Activated CD4-positive, alpha-beta T cell treated with anti-CD3 and anti-CD28 coated beads, Interleukin-2, Interleukin-6, amounts not matched to agents 100 ng/mL and 50 ng/mL, durations not matched to agents 16 hours and 8 hours (primary cell): Measurements from ENCODE around the gene SLC26A8.
"Not testable (repeated sequence)": the region's sequence is repeated elsewhere in the genome, so short reads cannot be mapped to it uniquely, and the experiment has no call there.

Experiments
- DNase-seq: peaks from one replicate; pipeline ENCODE4 v3.0.0-alpha.2; 2020

SLC26A8 gene

GRCh38 chr6:35984701-35985100 is 39.7 kb downstream of the SLC26A8 start:
- DNase-seq: no peak

DNA sequence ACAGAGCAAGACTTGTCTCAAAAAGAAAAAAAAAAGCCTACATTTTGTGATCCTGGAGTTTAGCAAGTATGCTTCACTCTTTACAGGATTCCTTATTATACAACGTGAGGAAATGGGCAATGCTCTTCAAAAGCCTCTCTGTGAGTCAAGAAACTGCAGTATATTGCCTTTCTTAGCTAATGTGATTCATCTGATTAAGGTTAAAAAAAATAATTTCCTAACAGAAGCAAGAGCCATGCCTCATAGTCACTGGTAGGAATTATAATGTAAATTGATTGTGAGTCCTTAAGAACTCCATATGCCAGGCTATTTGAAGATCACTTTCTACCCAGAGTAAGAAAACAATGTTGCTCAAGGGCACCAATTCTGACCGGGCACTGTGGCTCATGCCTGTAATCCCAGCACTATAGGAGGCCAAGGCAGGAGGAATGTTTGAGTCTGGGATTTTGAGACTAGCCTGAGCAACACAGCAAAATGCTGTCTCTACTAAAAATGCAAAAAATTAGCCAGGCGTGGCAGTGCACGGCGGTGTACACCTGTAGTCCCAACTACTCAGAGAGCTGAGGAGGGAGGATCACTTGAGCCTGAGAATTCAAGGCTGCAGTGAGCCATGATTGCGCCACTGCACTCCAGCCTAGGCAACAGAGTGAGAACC is 43.3 kb downstream of the SLC26A8 start:
- no peak for DNase-seq

- not testable (repeated sequence) for DNase-seq
These were observed 44.3 kb downstream of the SLC26A8 start for GRCh38 chr6:35980126-35980525.

DNA sequence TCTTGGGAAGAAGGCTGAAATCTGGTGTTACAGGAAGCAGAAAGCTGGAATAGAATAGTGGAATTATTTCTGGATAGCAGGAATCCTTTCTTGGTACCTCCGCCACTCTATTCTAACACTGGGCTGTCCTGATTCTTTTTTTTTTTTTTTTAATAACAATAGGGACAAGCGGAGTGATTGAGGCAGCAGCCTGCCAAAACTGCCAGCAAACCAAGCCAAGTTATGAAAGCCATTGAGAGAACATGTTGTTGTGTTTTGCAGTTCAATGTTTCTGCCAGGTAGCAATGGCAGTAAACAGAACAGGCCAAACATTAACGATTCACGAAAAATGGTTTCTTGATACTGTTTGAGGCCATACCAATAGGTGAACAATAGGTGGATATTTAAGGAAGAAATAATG is 47.1 kb downstream of the SLC26A8 start:
- no peak for DNase-seq

GRCh38 chr6:35973670-35974222 is 50.7 kb downstream of the SLC26A8 start:
- peak; percentile 87 for DNase-seq

- no peak for DNase-seq
These were observed 51.7 kb downstream of the SLC26A8 start for GRCh38 chr6:35972471-35973367.

GRCh38 chr6:35970181-35970580 is 54.3 kb downstream of the SLC26A8 start:
- DNase-seq: no peak

- no peak for DNase-seq
These were observed 54.8 kb downstream of the SLC26A8 start for GRCh38 chr6:35969646-35970045.

DNA sequence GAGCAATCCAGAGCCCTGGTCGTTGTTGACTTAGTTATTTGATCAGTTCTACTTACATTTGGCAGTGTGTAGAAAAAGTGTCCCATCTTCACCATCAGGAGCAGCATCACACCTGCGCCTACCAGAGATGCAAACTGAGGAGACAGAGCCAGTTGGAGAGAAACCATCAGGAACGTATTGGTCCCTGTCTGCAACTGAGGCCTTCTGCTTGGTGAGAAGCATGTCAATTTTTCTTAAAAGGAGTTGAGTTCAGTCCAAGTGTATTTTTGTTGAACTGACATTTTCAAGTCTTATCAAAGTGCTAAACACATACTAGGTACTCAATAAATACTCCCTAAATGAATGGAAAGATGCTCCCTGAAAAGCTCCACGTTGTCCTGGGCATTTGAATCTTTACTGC is 55.6 kb downstream of the SLC26A8 start:
- no peak for DNase-seq

DNA sequence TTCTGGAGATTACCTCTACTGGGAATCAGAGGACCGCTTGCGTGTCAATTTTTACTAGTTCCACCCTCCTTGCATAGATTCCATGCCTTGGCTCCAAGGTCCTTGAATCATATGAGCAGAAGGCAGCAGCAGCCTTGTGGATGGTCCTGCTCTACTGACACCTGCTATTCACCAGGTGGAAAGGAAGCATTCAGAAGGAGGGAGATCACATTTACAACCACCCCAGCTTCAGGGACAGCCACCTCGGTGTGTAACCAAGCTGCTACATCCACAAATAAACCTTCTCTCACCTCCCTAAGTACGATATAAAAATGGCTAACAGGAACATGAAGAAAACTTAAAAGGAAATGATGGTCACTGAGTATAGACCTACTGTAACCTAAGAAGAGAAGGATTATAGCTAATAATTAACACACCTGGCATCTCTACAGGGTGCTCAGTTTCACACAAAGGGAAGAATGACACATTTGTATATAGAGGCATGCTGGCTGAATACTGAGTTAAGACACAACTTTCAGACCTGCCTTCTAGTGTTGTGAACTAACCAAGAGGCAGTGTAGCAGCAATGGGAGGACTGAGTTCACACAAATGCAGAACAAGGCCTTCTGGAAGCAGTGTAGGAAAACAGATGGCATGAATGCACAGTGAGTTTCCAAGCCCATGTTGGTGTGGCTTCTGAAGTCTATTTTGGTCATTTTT is 57.2 kb downstream of the SLC26A8 start:
- no peak for DNase-seq

DNA sequence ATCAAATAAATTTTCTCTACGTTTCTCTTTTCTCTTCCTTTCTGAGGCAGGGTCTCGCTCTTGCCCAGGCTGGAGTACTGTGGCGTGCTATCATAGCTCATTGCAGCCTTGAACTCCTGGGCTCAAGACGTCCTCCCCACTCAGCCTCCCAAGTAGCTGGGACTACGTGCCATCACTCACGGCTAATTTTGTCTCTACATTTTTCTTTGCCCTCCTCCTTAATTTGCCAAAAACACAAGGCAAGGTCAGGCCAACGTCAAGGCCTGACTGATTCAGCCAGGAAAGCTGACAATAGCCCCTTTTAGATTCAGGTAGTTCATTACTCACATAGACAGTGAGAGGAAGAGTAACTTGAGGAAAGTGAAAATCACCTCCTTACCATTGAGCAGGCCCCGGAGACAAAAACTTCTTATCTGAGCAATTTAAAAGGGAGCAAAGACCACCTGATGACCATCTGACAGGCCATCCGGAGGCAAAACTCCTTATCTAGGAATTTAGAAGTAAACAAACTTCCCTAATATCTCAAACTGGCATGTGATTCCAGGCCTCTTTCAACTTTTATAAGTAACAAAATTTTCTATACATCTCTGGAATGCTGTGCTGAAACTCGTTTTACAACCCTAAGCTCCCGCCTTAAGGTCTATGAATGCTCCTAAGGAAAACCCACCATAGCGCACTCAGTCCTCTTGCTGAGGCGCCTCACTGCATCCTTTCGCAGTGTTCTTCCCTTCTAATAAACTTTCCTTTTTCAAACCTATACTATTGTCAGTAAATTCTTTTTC is 61.5 kb downstream of the SLC26A8 start:
- no peak for DNase-seq

- no peak for DNase-seq
These were observed 64.3 kb downstream of the SLC26A8 start for GRCh38 chr6:35960187-35960586.

DNA sequence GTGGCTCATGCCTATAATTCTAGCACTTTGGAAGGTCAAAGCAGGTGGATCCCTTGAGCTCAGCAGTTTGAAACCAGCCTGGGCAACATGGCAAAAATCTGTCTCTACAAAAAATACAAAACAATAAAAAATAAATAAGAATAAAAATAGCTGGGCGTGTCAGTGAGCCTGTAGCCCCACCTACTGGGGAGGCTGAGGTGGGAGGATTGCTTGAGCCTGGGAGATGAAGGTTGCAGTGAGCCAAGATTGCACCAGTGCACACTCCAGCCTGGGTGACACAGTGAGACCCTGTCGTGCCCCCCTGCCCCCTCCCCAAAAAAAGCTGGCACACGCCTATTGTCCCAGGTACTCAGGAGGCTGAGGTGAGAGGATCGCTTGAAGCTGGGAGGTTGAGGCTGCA is 68.5 kb downstream of the SLC26A8 start:
- peak; percentile 24 for DNase-seq

- no peak for DNase-seq
These were observed 68.9 kb downstream of the SLC26A8 start for GRCh38 chr6:35955521-35955920.

GRCh38 chr6:35955071-35955470 is 69.4 kb downstream of the SLC26A8 start:
- no peak for DNase-seq

DNA sequence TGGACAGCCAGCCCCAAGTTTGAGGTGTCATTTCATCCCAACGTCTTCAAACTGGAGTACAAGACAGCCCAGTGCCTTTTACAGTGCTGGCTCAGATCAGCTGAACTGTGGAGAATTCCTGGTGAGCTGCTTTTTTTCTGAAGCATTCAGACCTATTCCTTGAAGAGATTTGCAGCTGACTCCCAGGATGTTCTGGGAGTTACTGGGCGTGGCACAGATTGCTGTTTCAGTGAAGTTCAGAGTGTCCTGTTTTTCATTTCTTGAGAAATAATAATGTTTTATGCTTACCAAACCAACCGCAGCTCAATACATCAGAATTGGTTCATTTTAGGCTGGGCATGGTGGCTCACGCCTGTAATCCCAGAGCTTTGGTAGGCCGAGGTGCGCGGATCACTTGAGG is 70.1 kb downstream of the SLC26A8 start:
- DNase-seq: no peak

- DNase-seq: peak; percentile 25
These were observed 75.7 kb downstream of the SLC26A8 start for GRCh38 chr6:35948725-35949124.

DNA sequence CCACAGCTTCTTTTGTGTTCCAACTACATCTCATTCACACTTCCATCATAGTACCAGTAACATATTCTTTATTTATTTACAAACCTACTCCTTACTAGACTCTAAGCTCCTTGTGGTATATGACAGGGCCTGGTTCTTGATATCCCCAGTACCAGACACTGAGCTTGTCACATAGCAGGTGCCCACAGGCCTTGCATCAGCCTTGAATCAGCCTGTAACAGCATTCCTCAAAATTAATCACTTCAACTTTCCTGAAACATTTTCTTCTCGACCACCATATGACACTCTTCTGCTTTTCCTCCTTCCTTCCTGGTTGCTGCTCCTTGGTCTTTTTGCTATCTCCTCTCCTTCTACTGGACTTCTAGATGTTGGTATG is 78.8 kb downstream of the SLC26A8 start:
- DNase-seq: no peak

GRCh38 chr6:35943390-35943789 is 81.1 kb downstream of the SLC26A8 start:
- no peak for DNase-seq

GRCh38 chr6:35942355-35942754 is 82.1 kb downstream of the SLC26A8 start:
- DNase-seq: no peak

GRCh38 chr6:35941170-35941569 is 83.3 kb downstream of the SLC26A8 start:
- not testable (repeated sequence) for DNase-seq

DNA sequence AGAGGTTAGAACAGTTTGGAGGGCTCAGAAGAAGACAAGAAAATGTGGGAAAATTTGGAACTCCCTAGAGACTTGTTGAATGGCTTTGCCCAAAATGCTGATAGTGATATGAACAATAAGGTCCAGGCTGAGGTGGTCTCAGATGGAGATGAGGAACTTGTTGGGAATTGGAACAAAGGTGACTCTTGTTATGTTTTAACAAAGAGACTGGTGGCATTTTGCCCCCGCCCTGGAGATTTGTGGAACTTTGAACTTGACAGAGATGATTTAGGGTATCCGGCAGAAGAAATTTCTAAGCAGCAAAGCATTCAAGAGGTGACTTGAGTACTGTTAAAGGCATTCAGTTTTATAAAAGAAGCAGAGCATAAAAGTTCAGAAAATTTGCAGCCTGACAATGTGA is 84.4 kb downstream of the SLC26A8 start:
- DNase-seq: not testable (repeated sequence)

DNA sequence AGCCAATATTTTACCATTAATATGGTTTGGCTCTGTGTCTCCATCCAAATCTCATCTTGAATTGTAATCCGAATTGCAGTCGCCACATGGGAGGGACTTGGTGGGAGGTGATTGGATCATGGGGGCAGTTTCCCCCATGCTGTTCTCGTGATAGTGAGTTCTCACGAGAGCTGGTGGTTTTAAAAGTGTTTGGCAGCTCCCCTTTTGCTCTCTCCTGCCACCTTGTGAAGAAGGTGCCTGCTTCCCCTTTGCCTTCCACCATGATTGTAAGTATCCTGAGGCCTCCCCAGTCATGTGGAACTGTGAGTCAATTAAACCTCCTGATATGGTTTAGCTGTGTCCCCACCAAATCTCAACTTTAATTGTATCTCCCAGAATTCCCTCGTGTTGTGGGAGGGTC is 85.2 kb downstream of the SLC26A8 start:
- not testable (repeated sequence) for DNase-seq
